ACC112 (cell line): ENCODE measurements around the gene KIF23.

Source experiments
- H2AFZ ChIP-seq: fragments of 200-600 bp; sonication (generic); one replicate; pipeline ENCODE4 v1.6.0; 2017; ENCODE audit warnings: antibody characterized with exemption, low read length; ENCODE audit not compliant: unreplicated experiment
- H3K27ac ChIP-seq: fragments of 200-600 bp; sonication (generic); 2 replicates; pipeline ENCODE4 v1.5.1; 2014; ENCODE audit warnings: low read depth, mild to moderate bottlenecking, antibody characterized with exemption, low read length, moderate library complexity
- H3K27me3 ChIP-seq: fragments of 200-600 bp; sonication (generic); 2 replicates; pipeline ENCODE4 v1.6.1; 2014; ENCODE audit warnings: mild to moderate bottlenecking, antibody characterized with exemption, low read length, moderate library complexity, mixed read lengths; ENCODE audit not compliant: insufficient read depth
- H3K36me3 ChIP-seq: fragments of 200-600 bp; sonication (generic); 2 replicates; pipeline ENCODE4 v1.6.1; 2016; ENCODE audit warnings: mild to moderate bottlenecking, antibody characterized with exemption, low read length, moderate library complexity, mixed read lengths; ENCODE audit not compliant: insufficient read depth
- H3K4me1 ChIP-seq: fragments of 200-600 bp; sonication (generic); one replicate; pipeline ENCODE4 v1.6.1; 2016; ENCODE audit warnings: low read length, mixed read lengths; ENCODE audit not compliant: insufficient read depth, unreplicated experiment, control insufficient read depth
- H3K4me3 ChIP-seq: fragments of 200-600 bp; sonication (generic); 2 replicates; pipeline ENCODE4 v1.5.1; 2014; ENCODE audit warnings: mild to moderate bottlenecking, low read depth, low read length
- H3K79me2 ChIP-seq: fragments of 200-600 bp; sonication (generic); one replicate; pipeline ENCODE4 v1.6.0; 2016; ENCODE audit warnings: low read length; ENCODE audit not compliant: control insufficient read depth, unreplicated experiment, insufficient read depth

Gene KIF23

GRCh38 chr15:69493406-69493805 is 79.3 kb downstream of the KIF23 start:
- peaks cover 3% of the 10 kb centered on the region; the same call in 1 of the 2 replicates for H3K27me3 ChIP-seq
- no peak overlapping the region for H2AFZ ChIP-seq
- H3K4me3 ChIP-seq, result no peak overlapping the region
- H3K79me2 ChIP-seq, result no peaks in the 10 kb centered on the region
- no peak overlapping the region for H3K27ac ChIP-seq
- H3K36me3 ChIP-seq, result 0 out of 2 replicates have a peak, but pooled peaks cover 3% of the 10 kb centered on the region
- no peaks in the 10 kb centered on the region for H3K4me1 ChIP-seq

DNA sequence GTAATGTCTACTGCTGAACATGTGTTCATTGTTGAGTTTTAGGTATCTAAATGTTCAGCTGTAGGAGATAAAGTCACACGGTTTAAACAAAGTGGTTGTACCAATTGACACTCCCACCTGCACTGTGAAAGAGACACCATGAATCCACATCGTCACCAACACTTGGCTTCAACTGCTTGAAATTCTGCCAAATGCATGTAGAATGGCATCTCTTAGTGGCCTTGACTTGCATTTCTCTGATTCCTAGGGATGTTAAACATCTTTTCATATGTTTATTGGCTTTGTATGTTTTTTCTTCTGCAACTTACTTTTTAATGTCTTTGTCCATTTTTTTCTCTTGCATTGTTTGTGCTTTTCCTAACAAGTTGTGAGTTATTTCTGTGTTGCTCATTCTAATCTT is 81.9 kb downstream of the KIF23 start:
- peaks cover 3% of the 10 kb centered on the region; the same call in 1 of the 2 replicates for H3K27me3 ChIP-seq
- H3K27ac ChIP-seq, result no peak overlapping the region
- no peak overlapping the region for H2AFZ ChIP-seq
- no peaks in the 10 kb centered on the region for H3K4me1 ChIP-seq
- no peak overlapping the region for H3K4me3 ChIP-seq
- H3K79me2 ChIP-seq, result no peaks in the 10 kb centered on the region
- 0 out of 2 replicates have a peak, but pooled peaks cover 3% of the 10 kb centered on the region for H3K36me3 ChIP-seq

DNA sequence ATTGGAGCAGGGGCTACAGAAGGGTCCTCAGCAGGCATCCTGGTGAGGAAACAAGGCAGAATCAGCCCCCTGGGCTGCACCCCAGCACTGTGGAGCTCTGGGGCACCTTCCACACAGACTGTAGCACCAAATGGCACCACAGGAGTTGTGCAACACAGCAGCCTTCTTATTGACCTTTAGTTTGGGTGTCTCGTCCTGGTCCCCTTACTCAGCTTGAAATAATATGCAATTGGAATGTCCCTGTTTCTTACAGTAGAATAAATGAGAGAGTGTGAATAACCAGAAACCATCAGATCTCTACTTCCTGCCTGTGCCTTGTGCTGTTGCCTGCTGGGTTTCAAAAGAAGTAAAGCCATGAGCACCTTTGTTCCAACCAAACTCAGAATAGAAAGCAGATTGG is 82.9 kb downstream of the KIF23 start:
- H3K36me3 ChIP-seq, result no peaks in the 10 kb centered on the region
- H3K79me2 ChIP-seq, result no peaks in the 10 kb centered on the region
- no peaks in the 10 kb centered on the region for H3K4me1 ChIP-seq
- no peaks in the 10 kb centered on the region for H3K27me3 ChIP-seq
- no peak overlapping the region for H3K27ac ChIP-seq
- H2AFZ ChIP-seq, result no peak overlapping the region
- H3K4me3 ChIP-seq, result no peak overlapping the region

DNA sequence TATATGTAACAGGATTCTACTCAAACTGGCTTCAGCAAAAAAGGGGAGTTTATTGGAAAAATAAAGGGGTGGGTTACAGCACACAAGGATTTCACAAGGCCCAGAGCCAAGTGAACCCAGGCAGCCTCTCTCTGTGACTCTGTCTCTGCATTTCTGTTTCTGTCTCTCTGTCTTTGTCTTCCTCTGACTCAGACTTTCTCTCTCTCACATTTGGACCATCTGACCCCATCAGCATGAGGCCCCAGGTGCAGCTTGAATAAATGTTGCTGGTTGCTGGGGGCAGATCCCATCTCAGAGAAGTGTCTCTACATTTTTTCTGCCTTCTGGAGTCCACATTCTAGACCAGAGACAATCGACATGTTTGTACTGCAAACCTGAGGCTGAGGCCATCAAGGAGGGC is 83.5 kb downstream of the KIF23 start:
- Histone ChIP-seq H3K4me1 (no peaks in the 10 kb centered on the region), H3K36me3 (no peaks in the 10 kb centered on the region), H3K79me2 (no peaks in the 10 kb centered on the region), H3K27me3 (no peaks in the 10 kb centered on the region), H2AFZ (no peak overlapping the region), H3K27ac (no peak overlapping the region), H3K4me3 (no peak overlapping the region)
